Body of pancreas (tissue), 4 donors: Measurements from ENCODE around the gene ALX3. TPM values are rescaled to one million over a fixed set of nuclear protein-coding genes. Genes with fewer than 3 reads are reported as not detected.
"Not testable (repeated sequence)": the region's sequence is repeated elsewhere in the genome, so short reads cannot be mapped to it uniquely, and the experiment has no call there.

Experiments used
- ATAC-seq: fragments of 150-250 bp; one replicate; pipeline ENCODE4 v1.9.1; 2016
- DNase-seq, 4 donors: peaks; one replicate each; pipeline ENCODE4 v3.0.0-alpha.2; 2019
- H3K27ac ChIP-seq, 4 donors: fragments of 200-600 bp; sonication (generic); 1 replicate in 3 of 4; 2 replicates in 1 of 4; pipeline versions ENCODE4 v1.5.1 to v1.6.1; 2016 to 2019; ENCODE audit warnings: mild to moderate bottlenecking in 1 of 4, mixed read lengths in 1 of 4, moderate library complexity in 1 of 4
- H3K27me3 ChIP-seq, 2 donors: fragments of 200-600 bp; sonication (generic); one replicate each; pipeline ENCODE4 v1.6.0; 2016; ENCODE audit warnings: mild to moderate bottlenecking in 1 of 2
- H3K36me3 ChIP-seq, 2 donors: fragments of 200-600 bp; sonication (generic); replicated peaks in 1 of 2; 2 replicates each; pipeline ENCODE4 v1.5.1; 2016; ENCODE audit warnings: low read depth in 2 of 2; ENCODE audit not compliant: insufficient read depth in 1 of 2
- H3K4me1 ChIP-seq: fragments of 200-600 bp; sonication (generic); one replicate; pipeline ENCODE4 v1.6.0; 2016
- H3K4me3 ChIP-seq, 2 donors: fragments of 200-600 bp; sonication (generic); 1 replicate in 1 of 2; 2 replicates in 1 of 2; pipeline ENCODE4 v1.5.1; 2016 to 2019
- H3K9me3 ChIP-seq, 3 donors: fragments of 200-600 bp; sonication (generic); 1 replicate in 2 of 3; 2 replicates in 1 of 3; pipeline ENCODE4 v1.5.1; 2016
- CTCF ChIP-seq, 7 experiments: fragments of 450-650 bp in 4 of 7; fragments of 200-600 bp in 3 of 7; sonication (generic) in 3 of 7; IDR thresholded peaks; one replicate each; pipeline ENCODE4 v1.5.1; 2016 to 2019; ENCODE audit warnings: antibody characterized with exemption in 7 of 7
- POLR2A ChIP-seq, 3 donors: fragments of 450-650 bp; IDR thresholded peaks; one replicate each; pipeline ENCODE4 v1.6.1; 2016; ENCODE audit warnings: antibody characterized with exemption in 3 of 3, mild to moderate bottlenecking in 2 of 3
- WGBS, 2 donors: methylation state at CpG; one replicate each; pipeline ENCODE4 v1.1.5; 2017; 5-methylcytosine and 5-hydroxymethylcytosine counted together
- intact Hi-C: fragments of 100-400 bp; cut with DNase I; formaldehyde crosslinking; loops from one replicate; pipeline ENCODE4 v1.15.1; 2023
- total RNA-seq, 2 donors: library from RNA; depleted of rRNA; stranded (reverse); fragments of >200 nt; gene quantifications; one replicate each; pipeline ENCODE4 v1.1.0, GENCODE V29; 2016

The ALX3 gene
- total RNA-seq, 2 donors from 2014 or later: not detected

DNA sequence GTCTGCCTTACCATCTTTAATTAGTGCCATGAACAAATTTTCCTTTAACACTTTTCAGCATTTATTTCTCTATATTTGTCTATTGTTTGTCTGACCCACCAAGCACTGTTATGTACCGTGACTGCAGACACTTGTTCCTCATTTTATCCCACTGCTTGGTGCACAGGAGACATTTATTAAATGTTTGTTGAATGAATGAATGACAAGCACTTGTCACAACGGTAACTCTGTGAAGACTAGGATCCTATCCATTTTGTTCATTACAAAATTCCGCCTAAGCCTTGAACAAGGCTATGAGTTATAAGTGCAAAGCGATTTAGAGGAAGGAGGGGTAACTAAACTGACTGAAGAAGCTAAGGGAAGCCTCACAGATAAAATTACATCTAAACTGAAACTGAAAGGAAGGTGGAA, 36.4 kb downstream of the ALX3 start:
- Histone ChIP-seq H3K4me1 (peaks cover 16% of the 10 kb centered on the region), H3K27ac (peak overlapping the region in 3 of 4 donors; percentile 69 to 88 (median 84)), H3K27me3 (no peaks in the 10 kb centered on the region), H3K4me3 (peak overlapping the region in 1 of 2 donors; percentile 99), H3K9me3 (no peaks in the 10 kb centered on the region), H3K36me3 (peaks cover 0 to 10% of the 10 kb centered on the region in 2 donors)
- no peak for TF ChIP-seq CTCF (IDR thresholded peaks at IDR 0.05)
- no peak for TF ChIP-seq POLR2A (IDR thresholded peaks at IDR 0.05)
- intact Hi-C loops: no loop called here
- ATAC-seq (no peak), DNase-seq (no peak)
- 33 to 37% methylated on average over 4 of the region's 4 CpGs for WGBS, 2 donors

GRCh38 chr1:110033421-110033820, 37.1 kb downstream of the ALX3 start:
- Histone ChIP-seq H3K36me3 (peaks cover 0 to 4% of the 10 kb centered on the region in 2 donors), H3K4me3 (no peak overlapping the region), H3K27ac (no peak overlapping the region), H3K9me3 (no peaks in the 10 kb centered on the region), H3K27me3 (no peaks in the 10 kb centered on the region), H3K4me1 (peaks cover 16% of the 10 kb centered on the region)
- DNase-seq: no peak
- intact Hi-C loops: no loop called here
- 73 to 76% methylated on average over 5 of the region's 5 CpGs for WGBS, 2 donors
- TF ChIP-seq CTCF (IDR thresholded peaks at IDR 0.05) (no peak), POLR2A (IDR thresholded peaks at IDR 0.05) (no peak)
- no peak for ATAC-seq

- Histone ChIP-seq H3K27ac (no peak overlapping the region), H3K4me3 (no peak overlapping the region), H3K36me3 (no peaks in the 10 kb centered on the region), H3K9me3 (no peaks in the 10 kb centered on the region), H3K27me3 (no peaks in the 10 kb centered on the region), H3K4me1 (peaks cover 16% of the 10 kb centered on the region)
- no peak for TF ChIP-seq CTCF (IDR thresholded peaks at IDR 0.05)
- no peak for TF ChIP-seq POLR2A (IDR thresholded peaks at IDR 0.05)
- ATAC-seq: no peak
- whole genome bisulfite sequencing, 2 donors: 71 to 82% methylated on average over 2 of the region's 2 CpGs
- DNase-seq: no peak
- intact Hi-C loops: no loop called here
Observed at GRCh38 chr1:110032327-110032726, 38.1 kb downstream of the ALX3 start.

DNA sequence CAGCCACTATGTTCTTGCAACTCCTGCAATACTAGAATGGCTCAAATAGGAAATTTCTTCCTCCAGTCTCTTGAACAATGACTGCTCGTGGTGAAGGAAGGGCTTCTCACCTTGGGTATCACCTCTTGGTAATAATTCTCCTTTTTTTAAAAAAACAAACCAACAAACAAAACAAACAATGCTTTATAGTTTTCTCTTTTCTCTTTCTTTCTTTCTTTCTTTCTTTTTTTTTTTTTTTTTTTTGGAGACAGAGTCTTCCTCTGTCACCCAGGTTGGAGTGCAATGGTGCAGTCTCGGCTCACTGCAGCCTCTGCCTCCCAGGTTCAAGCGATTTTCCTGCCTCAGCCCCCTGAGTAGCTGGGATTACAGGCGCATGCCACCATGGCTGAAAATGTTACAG, 39.8 kb downstream of the ALX3 start:
- intact Hi-C loops, H3K9me3 ChIP-seq, ATAC-seq, H3K27me3 ChIP-seq, DNase-seq, H3K36me3 ChIP-seq, H3K27ac ChIP-seq, H3K4me3 ChIP-seq: not testable (repeated sequence)
- WGBS, 2 donors: 46 to 73% methylated on average over 4 of the region's 4 CpGs
- H3K4me1 ChIP-seq: peaks cover 11% of the 10 kb centered on the region

DNA sequence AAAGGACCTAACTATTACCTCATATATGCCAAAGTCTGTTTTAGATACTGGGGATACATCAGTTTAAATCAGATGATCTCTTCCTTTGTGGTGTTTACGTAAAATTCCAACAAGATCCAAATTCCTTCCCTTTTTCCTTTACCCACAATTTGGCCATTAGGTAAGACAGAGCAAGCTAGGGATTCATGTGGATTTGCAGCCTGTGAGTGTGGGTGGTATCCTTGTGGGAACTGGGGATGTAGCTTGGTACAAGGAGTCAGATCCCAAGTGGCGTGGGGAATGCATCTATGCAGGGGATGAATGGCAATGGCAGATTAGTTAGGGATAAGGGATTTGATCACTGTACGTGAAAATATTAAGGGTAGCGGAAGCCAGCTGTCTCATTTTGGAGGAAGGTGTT, 45.9 kb downstream of the ALX3 start:
- no peaks in the 10 kb centered on the region for H3K27me3 ChIP-seq
- TF ChIP-seq CTCF (IDR thresholded peaks at IDR 0.05) (no peak), POLR2A (IDR thresholded peaks at IDR 0.05) (no peak)
- ATAC-seq (no peak), DNase-seq (no peak)
- H3K4me1 ChIP-seq: no peaks in the 10 kb centered on the region
- peaks cover 0 to 39% of the 10 kb centered on the region in 2 donors for H3K36me3 ChIP-seq
- no peak overlapping the region for H3K4me3 ChIP-seq
- intact Hi-C loops: no loop called here
- no peak overlapping the region for H3K27ac ChIP-seq
- 91 to 92% methylated on average over 4 of the region's 4 CpGs for WGBS, 2 donors
- H3K9me3 ChIP-seq: no peaks in the 10 kb centered on the region
